SK-N-SH (cell line): ENCODE data around the gene SNRPB2. TPM values are rescaled to one million over a fixed set of nuclear protein-coding genes. Genes with fewer than 3 reads are reported as not detected.

Experiments
- CTCF ChIA-PET: fragments of 300-600, 350-600 bp; formaldehyde crosslinking; extraction: SDS; loops from one replicate; lab custom pipeline; 2021; lab: Yijun Ruan, JAX
- POLR2A ChIA-PET: fragments of 350-600 bp; sonication (Branson Sonifier 250); formaldehyde crosslinking; extraction: SDS; loops from one replicate; lab custom pipeline; 2020; ENCODE audit warnings: antibody characterized with exemption, inconsistent platforms; lab: Yijun Ruan, JAX
- DNase-seq: peaks from one replicate; pipeline ENCODE4 v3.0.0; 2012
- H2AFZ ChIP-seq: fragments of 200-600 bp; sonication (generic); 2 replicates; pipeline ENCODE4 v1.8.1; 2016; ENCODE audit warnings: antibody characterized with exemption, mild to moderate bottlenecking, low read depth
- H3F3A ChIP-seq: fragments of 200-600 bp; sonication (generic); replicated peaks from 2 replicates; pipeline ENCODE3; 2016; ENCODE audit warnings: antibody characterized with exemption, mild to moderate bottlenecking; ENCODE audit not compliant: insufficient read depth
- H3K27ac ChIP-seq, 2 experiments: fragments of 200-500 bp in 1 of 2; fragments of 200-600 bp in 1 of 2; sonication (Bioruptor generic) in 1 of 2; sonication (generic), shearing (Covaris generic) in 1 of 2; 2 replicates each; pipeline versions ENCODE4 v1.5.1 to v1.6.1; 2014 to 2016; ENCODE audit warnings: low read depth in 2 of 2, inconsistent platforms in 1 of 2, low read length in 1 of 2, mild to moderate bottlenecking in 1 of 2, mixed read lengths in 1 of 2
- H3K27me3 ChIP-seq: fragments of 200-600 bp; sonication (generic), shearing (Covaris generic); 2 replicates; pipeline ENCODE4 v1.6.1; 2016; ENCODE audit warnings: mixed run types; ENCODE audit not compliant: insufficient read depth
- H3K36me3 ChIP-seq, 2 experiments: fragments of 200-500 bp in 1 of 2; fragments of 200-600 bp in 1 of 2; sonication (Bioruptor generic) in 1 of 2; sonication (generic) in 1 of 2; replicated peaks in 1 of 2; 2 replicates each; pipeline versions ENCODE3 to v1.5.1; 2014 to 2016; ENCODE audit warnings: low read length in 1 of 2, mild to moderate bottlenecking in 1 of 2; ENCODE audit not compliant: insufficient read depth in 2 of 2, control insufficient read depth in 1 of 2
- H3K4me1 ChIP-seq, 2 experiments: fragments of 200-500 bp in 1 of 2; fragments of 200-600 bp in 1 of 2; sonication (Bioruptor generic) in 1 of 2; sonication (generic), shearing (Covaris generic) in 1 of 2; 2 replicates each; pipeline versions ENCODE4 v1.5.1 to v1.6.1; 2014 to 2016; ENCODE audit warnings: low read depth in 1 of 2, low read length in 1 of 2, mixed run types in 1 of 2; ENCODE audit not compliant: insufficient read depth in 2 of 2, control insufficient read depth in 1 of 2
- H3K4me2 ChIP-seq: fragments of 200-600 bp; sonication (generic), shearing (Covaris generic); 2 replicates; pipeline ENCODE4 v1.6.1; 2017; ENCODE audit warnings: mixed run types
- H3K4me3 ChIP-seq, 2 experiments: fragments of 200-500 bp in 1 of 2; fragments of 200-600 bp in 1 of 2; sonication (Bioruptor generic) in 1 of 2; sonication (generic), shearing (Covaris generic) in 1 of 2; 2 replicates each; pipeline versions ENCODE4 v1.5.1 to v1.8.1; 2014 to 2016; ENCODE audit warnings: low read depth in 2 of 2, inconsistent platforms in 1 of 2, low read length in 1 of 2, mild to moderate bottlenecking in 1 of 2, mixed read lengths in 1 of 2, moderate library complexity in 1 of 2
- H3K79me2 ChIP-seq: fragments of 200-600 bp; sonication (generic); 2 replicates; pipeline ENCODE4 v1.8.1; 2017; ENCODE audit warnings: mild to moderate bottlenecking; ENCODE audit not compliant: insufficient read depth
- H3K9ac ChIP-seq: fragments of 200-600 bp; sonication (generic); 2 replicates; pipeline ENCODE4 v1.6.1; 2017; ENCODE audit warnings: mixed run types
- H3K9me2 ChIP-seq: fragments of 200-600 bp; sonication (generic); 2 replicates; pipeline ENCODE4 v1.6.1; 2017; ENCODE audit warnings: mixed run types
- H3K9me3 ChIP-seq: fragments of 200-600 bp; sonication (generic); 2 replicates; pipeline ENCODE4 v1.6.1; 2017; ENCODE audit warnings: mixed run types, mild to moderate bottlenecking, moderate library complexity
- H4K20me1 ChIP-seq: fragments of 200-600 bp; sonication (generic); 2 replicates; pipeline ENCODE4 v1.6.1; 2017; ENCODE audit warnings: mild to moderate bottlenecking, mixed run types; ENCODE audit not compliant: insufficient read depth
- CHD2 ChIP-seq: fragments of 150-350 bp; IDR thresholded peaks from 2 replicates; pipeline ENCODE4 v1.6.1; 2018; ENCODE audit warnings: low read length; ENCODE audit not compliant: partially characterized antibody
- ELF1 ChIP-seq: IDR thresholded peaks from 2 replicates; pipeline ENCODE4 v1.4.0; 2012
- EP300 ChIP-seq, 2 experiments: IDR thresholded peaks; 2 replicates each; pipeline versions ENCODE4 v1.4.0 to v1.6.1; 2012; ENCODE audit warnings: borderline replicate concordance in 1 of 2, low read depth in 1 of 2, low read length in 1 of 2
- FOXM1 ChIP-seq: IDR thresholded peaks from 2 replicates; pipeline ENCODE4 v1.4.0; 2012; ENCODE audit warnings: low read depth, mild to moderate bottlenecking
- GABPA ChIP-seq: IDR thresholded peaks from 2 replicates; pipeline ENCODE4 v1.4.0; 2012; ENCODE audit warnings: low read depth, mild to moderate bottlenecking
- GATA2 ChIP-seq: sonication (generic); formaldehyde crosslinking; IDR thresholded peaks from 2 replicates; pipeline ENCODE4 v1.5.0; 2020; ENCODE audit warnings: mild to moderate bottlenecking, missing genetic modification reagents
- JUND ChIP-seq: IDR thresholded peaks from 2 replicates; pipeline ENCODE4 v1.4.0; 2012
- NRF1 ChIP-seq: IDR thresholded peaks from 2 replicates; pipeline ENCODE4 v1.6.1; 2012; ENCODE audit warnings: low read depth, mild to moderate bottlenecking, low read length
- RAD21 ChIP-seq: IDR thresholded peaks from 2 replicates; pipeline ENCODE4 v1.6.1; 2012; ENCODE audit warnings: mild to moderate bottlenecking, low read length
- RCOR1 ChIP-seq: fragments of 150-350 bp; IDR thresholded peaks from 2 replicates; pipeline ENCODE4 v1.6.1; 2017; ENCODE audit warnings: antibody characterized with exemption, low read length
- RFX5 ChIP-seq: IDR thresholded peaks from 2 replicates; pipeline ENCODE4 v1.6.1; 2012; ENCODE audit warnings: mild to moderate bottlenecking, improper control_type of control experiment, low read length
- SMC3 ChIP-seq: IDR thresholded peaks from 2 replicates; pipeline ENCODE4 v1.6.1; 2012; ENCODE audit warnings: low read depth, low read length, improper control_type of control experiment
- TAF1 ChIP-seq: IDR thresholded peaks from 2 replicates; pipeline ENCODE4 v1.6.1; 2012; ENCODE audit warnings: low read depth, mild to moderate bottlenecking, low read length, moderate library complexity, borderline replicate concordance
- TCF12 ChIP-seq: IDR thresholded peaks from 2 replicates; pipeline ENCODE4 v1.4.0; 2012
- YY1 ChIP-seq: IDR thresholded peaks from 2 replicates; pipeline ENCODE4 v1.4.0; 2012; ENCODE audit warnings: low read depth, mild to moderate bottlenecking
- WGBS: methylation state at CpG from one replicate; pipeline ENCODE4 v1.1.6; 2017; ENCODE audit warnings: low lambda C conversion rate; 5-methylcytosine and 5-hydroxymethylcytosine counted together
- polyA plus RNA-seq, 3 experiments: library from polyadenylated mRNA; depleted of rRNA; stranded (reverse); fragments of >200 nt; gene quantifications; 2 replicates each; pipeline ENCODE4 v1.2.3, GENCODE V29; 2012
- TF ChIP-seq, protein P1 (sequence below): IDR thresholded peaks from 2 replicates; pipeline ENCODE4; 2012
- TF ChIP-seq, protein P2 (sequence below): fragments of 150-350 bp; IDR thresholded peaks from 2 replicates; pipeline ENCODE4 v1.6.1; 2017; ENCODE audit warnings: antibody characterized with exemption, low read length, low read depth, borderline replicate concordance
- TF ChIP-seq, protein P3 (sequence below): IDR thresholded peaks from 2 replicates; pipeline ENCODE4 v1.4.0; 2012; ENCODE audit warnings: low read depth, borderline replicate concordance
- TF ChIP-seq, protein P4 (sequence below): IDR thresholded peaks from 2 replicates; pipeline ENCODE4 v1.6.1; 2012; ENCODE audit warnings: mild to moderate bottlenecking, low read depth, low read length, moderate library complexity
- TF ChIP-seq, protein P5 (sequence below): fragments of 150-350 bp; IDR thresholded peaks from 2 replicates; pipeline ENCODE4 v1.6.1; 2016; ENCODE audit warnings: mild to moderate bottlenecking, low read depth, low read length

The SNRPB2 gene
- polyA plus RNA-seq, 1 of the 3 experiments (the other 2 are of a cell fraction): 46.6 TPM

DNA sequence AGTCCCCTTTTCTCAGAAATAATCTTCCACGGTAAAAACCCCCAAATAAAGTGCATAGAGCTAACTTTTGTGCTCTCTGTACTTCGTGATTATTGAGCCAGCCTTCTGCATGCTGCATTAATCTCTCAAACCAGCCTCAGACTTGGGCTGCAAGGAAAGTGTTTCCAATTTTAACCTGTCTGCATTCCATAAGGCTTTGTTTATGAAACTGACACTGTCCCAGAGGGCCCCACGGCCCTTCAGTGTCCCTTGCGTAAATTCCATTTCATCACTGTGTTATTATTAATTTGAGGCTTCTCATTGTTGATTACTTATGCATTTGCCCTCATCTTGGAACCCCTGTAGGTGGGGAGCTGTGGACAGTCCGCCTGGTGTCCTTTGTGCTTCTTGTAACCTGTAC lies 15.6 kb upstream of the SNRPB2 start:
- H3K79me2 ChIP-seq: no peaks in the 10 kb centered on the region
- CTCF ChIA-PET: no interaction called here
- POLR2A ChIA-PET: interaction anchor here (0.9 kb wide), 1 partner anchor 24 kb away, joined by 3 read pairs; no protein-coding TSS in a partner anchor
- no peak overlapping the region for H2AFZ ChIP-seq
- no peaks in the 10 kb centered on the region for H3F3A ChIP-seq
- H3K9ac ChIP-seq: no peak overlapping the region
- H3K4me3 ChIP-seq: no peak overlapping the region
- no peaks in the 10 kb centered on the region for H3K9me3 ChIP-seq
- no peaks in the 10 kb centered on the region for H4K20me1 ChIP-seq
- H3K4me1 ChIP-seq: no peaks in the 10 kb centered on the region
- H3K27me3 ChIP-seq: no peaks in the 10 kb centered on the region; the same call in 1 of the 2 replicates
- no peaks in the 10 kb centered on the region for H3K9me2 ChIP-seq
- no peak overlapping the region for H3K4me2 ChIP-seq
- no peak for TF ChIP-seq JUND
- TF ChIP-seq, protein P1, sequence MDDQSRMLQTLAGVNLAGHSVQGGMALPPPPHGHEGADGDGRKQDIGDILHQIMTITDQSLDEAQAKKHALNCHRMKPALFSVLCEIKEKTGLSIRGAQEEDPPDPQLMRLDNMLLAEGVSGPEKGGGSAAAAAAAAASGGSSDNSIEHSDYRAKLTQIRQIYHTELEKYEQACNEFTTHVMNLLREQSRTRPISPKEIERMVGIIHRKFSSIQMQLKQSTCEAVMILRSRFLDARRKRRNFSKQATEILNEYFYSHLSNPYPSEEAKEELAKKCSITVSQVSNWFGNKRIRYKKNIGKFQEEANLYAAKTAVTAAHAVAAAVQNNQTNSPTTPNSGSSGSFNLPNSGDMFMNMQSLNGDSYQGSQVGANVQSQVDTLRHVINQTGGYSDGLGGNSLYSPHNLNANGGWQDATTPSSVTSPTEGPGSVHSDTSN: no peak
- TF ChIP-seq, protein P2, sequence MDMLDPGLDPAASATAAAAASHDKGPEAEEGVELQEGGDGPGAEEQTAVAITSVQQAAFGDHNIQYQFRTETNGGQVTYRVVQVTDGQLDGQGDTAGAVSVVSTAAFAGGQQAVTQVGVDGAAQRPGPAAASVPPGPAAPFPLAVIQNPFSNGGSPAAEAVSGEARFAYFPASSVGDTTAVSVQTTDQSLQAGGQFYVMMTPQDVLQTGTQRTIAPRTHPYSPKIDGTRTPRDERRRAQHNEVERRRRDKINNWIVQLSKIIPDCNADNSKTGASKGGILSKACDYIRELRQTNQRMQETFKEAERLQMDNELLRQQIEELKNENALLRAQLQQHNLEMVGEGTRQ: no peak
- TF ChIP-seq YY1: no peak
- TF ChIP-seq FOXM1: no peak
- no peak for TF ChIP-seq GABPA
- TF ChIP-seq NRF1: no peak
- no peak for TF ChIP-seq ELF1
- no peak for TF ChIP-seq RFX5
- TF ChIP-seq RAD21: no peak
- TF ChIP-seq RCOR1: no peak
- no peak for TF ChIP-seq EP300 (IDR thresholded peaks at IDR 0.05; ENCODE audit: borderline replicate concordance in 1 of 2, low read depth in 1 of 2, low read length in 1 of 2)
- TF ChIP-seq TAF1: no peak
- no peak for TF ChIP-seq TCF12
- TF ChIP-seq, protein P3, sequence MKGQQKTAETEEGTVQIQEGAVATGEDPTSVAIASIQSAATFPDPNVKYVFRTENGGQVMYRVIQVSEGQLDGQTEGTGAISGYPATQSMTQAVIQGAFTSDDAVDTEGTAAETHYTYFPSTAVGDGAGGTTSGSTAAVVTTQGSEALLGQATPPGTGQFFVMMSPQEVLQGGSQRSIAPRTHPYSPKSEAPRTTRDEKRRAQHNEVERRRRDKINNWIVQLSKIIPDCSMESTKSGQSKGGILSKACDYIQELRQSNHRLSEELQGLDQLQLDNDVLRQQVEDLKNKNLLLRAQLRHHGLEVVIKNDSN: no peak
- TF ChIP-seq GATA2 (CRISPR knock-in tag): no peak
- no peak for TF ChIP-seq SMC3
- no peak overlapping the region for H3K27ac ChIP-seq
- no peak for DNase-seq
- H3K36me3 ChIP-seq: no peaks in the 10 kb centered on the region
- WGBS: 29% methylated on average over 5 of the region's 5 CpGs

DNA sequence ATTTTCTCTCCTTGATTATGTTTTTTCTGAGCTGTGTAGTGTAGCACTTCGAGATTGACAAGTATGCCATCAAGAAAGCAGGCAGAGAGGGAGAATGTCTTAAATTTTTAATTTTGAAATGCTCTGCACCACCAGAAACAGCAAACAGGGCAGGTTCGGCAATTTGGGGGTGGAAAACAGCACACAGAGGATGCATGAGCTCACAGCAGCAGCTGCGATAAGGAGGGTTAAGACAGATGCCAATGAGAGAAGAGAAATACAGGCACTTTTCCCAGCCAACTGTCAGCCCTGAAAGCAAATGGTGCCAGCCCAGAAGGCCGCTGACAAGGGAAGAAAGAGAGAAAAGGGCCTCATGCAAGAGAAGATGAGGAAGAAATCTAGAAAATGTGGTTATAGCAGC lies 15.1 kb upstream of the SNRPB2 start:
- H3K4me2 ChIP-seq: no peak overlapping the region
- ChIA-PET POLR2A (interaction anchor here (0.9 kb wide), 1 partner anchor 23 kb away, joined by 3 read pairs; no protein-coding TSS in a partner anchor), CTCF (no interaction called here)
- H3F3A ChIP-seq: no peaks in the 10 kb centered on the region
- H3K36me3 ChIP-seq: no peaks in the 10 kb centered on the region
- H3K27me3 ChIP-seq: no peaks in the 10 kb centered on the region; the same call in 1 of the 2 replicates
- H4K20me1 ChIP-seq: no peaks in the 10 kb centered on the region
- no peaks in the 10 kb centered on the region for H3K4me1 ChIP-seq
- H3K9me2 ChIP-seq: no peaks in the 10 kb centered on the region
- DNase-seq: no peak
- no peak overlapping the region for H3K9ac ChIP-seq
- H3K79me2 ChIP-seq: no peaks in the 10 kb centered on the region
- H2AFZ ChIP-seq: no peak overlapping the region
- no peaks in the 10 kb centered on the region for H3K9me3 ChIP-seq
- no peak overlapping the region for H3K27ac ChIP-seq
- H3K4me3 ChIP-seq: no peak overlapping the region
- 46% methylated on average over 4 of the region's 4 CpGs for WGBS
- TF ChIP-seq, protein P4, sequence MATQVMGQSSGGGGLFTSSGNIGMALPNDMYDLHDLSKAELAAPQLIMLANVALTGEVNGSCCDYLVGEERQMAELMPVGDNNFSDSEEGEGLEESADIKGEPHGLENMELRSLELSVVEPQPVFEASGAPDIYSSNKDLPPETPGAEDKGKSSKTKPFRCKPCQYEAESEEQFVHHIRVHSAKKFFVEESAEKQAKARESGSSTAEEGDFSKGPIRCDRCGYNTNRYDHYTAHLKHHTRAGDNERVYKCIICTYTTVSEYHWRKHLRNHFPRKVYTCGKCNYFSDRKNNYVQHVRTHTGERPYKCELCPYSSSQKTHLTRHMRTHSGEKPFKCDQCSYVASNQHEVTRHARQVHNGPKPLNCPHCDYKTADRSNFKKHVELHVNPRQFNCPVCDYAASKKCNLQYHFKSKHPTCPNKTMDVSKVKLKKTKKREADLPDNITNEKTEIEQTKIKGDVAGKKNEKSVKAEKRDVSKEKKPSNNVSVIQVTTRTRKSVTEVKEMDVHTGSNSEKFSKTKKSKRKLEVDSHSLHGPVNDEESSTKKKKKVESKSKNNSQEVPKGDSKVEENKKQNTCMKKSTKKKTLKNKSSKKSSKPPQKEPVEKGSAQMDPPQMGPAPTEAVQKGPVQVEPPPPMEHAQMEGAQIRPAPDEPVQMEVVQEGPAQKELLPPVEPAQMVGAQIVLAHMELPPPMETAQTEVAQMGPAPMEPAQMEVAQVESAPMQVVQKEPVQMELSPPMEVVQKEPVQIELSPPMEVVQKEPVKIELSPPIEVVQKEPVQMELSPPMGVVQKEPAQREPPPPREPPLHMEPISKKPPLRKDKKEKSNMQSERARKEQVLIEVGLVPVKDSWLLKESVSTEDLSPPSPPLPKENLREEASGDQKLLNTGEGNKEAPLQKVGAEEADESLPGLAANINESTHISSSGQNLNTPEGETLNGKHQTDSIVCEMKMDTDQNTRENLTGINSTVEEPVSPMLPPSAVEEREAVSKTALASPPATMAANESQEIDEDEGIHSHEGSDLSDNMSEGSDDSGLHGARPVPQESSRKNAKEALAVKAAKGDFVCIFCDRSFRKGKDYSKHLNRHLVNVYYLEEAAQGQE: no peak
- TF ChIP-seq RFX5: no peak
- TF ChIP-seq CHD2: no peak
- TF ChIP-seq TAF1: no peak
- TF ChIP-seq YY1: no peak
- TF ChIP-seq, protein P5, sequence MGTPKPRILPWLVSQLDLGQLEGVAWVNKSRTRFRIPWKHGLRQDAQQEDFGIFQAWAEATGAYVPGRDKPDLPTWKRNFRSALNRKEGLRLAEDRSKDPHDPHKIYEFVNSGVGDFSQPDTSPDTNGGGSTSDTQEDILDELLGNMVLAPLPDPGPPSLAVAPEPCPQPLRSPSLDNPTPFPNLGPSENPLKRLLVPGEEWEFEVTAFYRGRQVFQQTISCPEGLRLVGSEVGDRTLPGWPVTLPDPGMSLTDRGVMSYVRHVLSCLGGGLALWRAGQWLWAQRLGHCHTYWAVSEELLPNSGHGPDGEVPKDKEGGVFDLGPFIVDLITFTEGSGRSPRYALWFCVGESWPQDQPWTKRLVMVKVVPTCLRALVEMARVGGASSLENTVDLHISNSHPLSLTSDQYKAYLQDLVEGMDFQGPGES: no peak
- TF ChIP-seq, protein P3: no peak
- no peak for TF ChIP-seq RAD21
